NCI-H748 (cell line): ENCODE measurements around the gene TOB1.
"Not testable (repeated sequence)": the region's sequence is repeated elsewhere in the genome, so short reads cannot be mapped to it uniquely, and the experiment has no call there.

Experiments used
- DNase-seq: peaks from one replicate; lab custom pipeline; 2025; ENCODE audit not compliant: unreplicated experiment; lab: John Stamatoyannopoulos, UW

Gene TOB1

DNA sequence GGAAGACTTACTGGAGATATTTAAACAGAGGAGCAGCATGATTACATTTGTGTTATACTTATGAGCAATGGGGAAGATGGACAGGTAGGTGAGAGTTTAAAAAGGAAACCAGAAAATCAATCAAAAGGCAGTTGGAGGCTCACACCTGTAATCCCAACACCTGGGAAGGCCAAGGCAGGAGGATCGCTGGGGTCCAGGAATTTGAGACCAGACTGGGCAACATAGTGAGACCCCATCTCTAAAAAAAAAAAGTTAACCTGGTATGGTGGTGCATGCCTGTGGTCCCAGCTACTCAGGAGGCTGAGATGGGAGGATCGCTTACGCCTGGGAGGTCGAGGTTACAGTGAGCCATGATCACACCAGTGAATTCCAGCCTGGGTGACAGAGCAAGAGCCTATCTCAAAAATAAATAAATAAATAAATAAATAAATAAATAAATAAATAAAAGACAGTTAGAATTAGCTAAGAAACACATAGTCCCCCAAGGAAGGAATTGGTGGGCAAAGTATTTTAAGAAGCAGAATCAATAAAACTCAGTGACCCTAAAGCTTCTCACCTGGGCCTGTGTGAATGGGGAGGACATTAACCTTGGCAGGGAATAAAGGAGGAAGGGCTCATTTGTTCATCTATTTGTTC, 32.3 kb upstream of the TOB1 start:
- DNase-seq: no peak

- not testable (repeated sequence) for DNase-seq
These were observed 28.4 kb upstream of the TOB1 start for GRCh38 chr17:50894513-50894912.

DNA sequence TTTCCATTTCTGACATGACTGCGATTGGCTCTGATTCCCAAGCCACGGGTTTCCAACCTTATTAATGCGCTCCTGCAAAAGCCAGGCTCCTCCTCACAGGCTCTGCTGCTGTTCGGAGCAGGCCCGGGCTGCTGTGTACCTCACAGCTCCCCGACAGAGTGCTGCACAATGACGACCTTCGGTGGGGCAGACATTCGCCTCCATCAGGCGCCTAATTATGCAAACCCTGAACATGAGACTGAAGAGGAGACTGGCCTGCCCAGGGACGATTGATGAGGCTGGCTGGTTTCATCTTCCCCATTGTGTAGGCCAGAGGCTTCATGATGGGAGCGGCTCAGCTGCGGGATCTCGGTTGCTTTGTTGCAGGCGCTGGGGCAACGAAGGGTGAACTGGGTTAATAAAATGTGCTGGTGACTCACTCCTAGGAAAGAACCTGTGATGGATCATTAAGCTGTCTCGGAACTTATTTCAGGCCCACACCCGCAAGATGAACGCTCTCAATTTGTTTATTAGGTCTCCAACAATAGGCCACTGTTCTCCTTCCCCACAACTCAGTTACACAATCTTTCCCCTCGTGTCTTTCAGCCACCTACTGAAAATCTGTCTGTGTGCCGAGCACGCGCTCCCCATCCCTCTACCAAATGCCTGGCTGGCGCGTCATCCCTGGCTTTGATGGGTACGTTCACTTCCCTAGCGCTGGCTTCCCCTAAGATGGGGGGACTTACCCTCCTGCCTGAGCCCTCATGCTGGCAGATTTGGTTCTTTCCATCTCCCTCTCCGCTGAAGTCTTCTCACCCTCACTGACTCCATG, 27.2 kb upstream of the TOB1 start:
- DNase-seq: peak; percentile 18

DNA sequence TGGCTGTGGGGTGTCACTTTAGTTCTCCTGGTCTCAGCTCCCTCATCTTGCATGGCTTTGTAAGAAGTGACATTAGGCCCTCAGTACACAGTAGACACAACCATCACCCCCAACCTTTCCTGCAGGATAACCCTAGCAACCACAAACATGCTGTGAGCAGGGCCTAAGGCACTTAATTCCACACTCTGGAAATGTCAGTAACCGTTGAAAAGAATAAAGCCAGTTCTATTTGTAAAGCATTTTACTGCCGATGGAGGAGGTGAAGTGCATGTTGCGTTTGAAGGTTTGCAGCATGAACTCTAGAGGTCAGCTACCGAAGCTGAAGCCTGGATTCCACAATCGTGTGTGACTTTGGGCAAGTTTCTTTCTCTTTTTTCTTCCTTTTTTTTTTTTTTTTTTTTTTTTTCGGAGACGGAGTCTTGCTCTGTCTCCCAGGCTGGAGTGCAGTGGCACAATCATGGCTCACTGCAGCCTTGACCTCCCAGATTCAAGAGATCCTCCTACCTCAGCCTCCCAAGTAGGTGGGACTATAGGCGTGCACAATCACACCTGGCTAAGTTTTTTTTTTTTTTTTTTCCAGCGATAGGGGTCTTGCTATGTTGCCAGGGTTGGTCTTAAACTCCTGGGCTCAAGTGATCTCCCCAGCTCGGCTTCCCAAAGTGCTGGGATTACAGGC, 26.1 kb upstream of the TOB1 start:
- DNase-seq: no peak

GRCh38 chr17:50891577-50891989, 25.4 kb upstream of the TOB1 start:
- no peak for DNase-seq

GRCh38 chr17:50890675-50891516, 24.7 kb upstream of the TOB1 start:
- no peak for DNase-seq

DNA sequence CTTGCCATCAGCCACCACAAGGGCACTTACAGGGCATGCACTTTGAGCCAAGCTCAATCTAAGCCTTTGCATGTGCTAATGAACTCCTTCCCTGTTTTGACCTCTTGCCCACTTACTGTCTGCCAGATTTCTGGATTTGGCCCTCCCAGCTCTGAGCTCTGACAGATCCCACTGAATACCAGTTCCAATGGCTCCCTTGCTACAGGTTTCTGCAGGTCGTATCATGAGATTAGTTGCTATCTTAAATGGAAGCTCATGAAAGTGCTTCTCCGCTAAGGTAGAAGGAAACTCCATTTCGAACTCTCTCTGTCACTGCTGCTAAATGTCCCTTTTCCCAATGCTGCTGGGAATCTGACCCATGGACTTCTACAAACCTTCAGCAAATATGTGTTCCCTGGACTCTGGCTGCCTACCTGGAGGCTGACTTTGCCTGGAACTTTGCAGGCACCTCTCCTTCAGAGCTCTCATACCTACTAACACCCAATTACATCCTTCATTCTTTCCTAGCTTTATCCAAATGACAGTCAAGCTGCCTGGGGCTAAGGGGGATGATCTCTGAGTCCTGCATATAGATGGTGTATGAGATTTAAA, 23.5 kb upstream of the TOB1 start:
- no peak for DNase-seq

GRCh38 chr17:50887705-50888245, 21.6 kb upstream of the TOB1 start:
- DNase-seq: no peak

DNA sequence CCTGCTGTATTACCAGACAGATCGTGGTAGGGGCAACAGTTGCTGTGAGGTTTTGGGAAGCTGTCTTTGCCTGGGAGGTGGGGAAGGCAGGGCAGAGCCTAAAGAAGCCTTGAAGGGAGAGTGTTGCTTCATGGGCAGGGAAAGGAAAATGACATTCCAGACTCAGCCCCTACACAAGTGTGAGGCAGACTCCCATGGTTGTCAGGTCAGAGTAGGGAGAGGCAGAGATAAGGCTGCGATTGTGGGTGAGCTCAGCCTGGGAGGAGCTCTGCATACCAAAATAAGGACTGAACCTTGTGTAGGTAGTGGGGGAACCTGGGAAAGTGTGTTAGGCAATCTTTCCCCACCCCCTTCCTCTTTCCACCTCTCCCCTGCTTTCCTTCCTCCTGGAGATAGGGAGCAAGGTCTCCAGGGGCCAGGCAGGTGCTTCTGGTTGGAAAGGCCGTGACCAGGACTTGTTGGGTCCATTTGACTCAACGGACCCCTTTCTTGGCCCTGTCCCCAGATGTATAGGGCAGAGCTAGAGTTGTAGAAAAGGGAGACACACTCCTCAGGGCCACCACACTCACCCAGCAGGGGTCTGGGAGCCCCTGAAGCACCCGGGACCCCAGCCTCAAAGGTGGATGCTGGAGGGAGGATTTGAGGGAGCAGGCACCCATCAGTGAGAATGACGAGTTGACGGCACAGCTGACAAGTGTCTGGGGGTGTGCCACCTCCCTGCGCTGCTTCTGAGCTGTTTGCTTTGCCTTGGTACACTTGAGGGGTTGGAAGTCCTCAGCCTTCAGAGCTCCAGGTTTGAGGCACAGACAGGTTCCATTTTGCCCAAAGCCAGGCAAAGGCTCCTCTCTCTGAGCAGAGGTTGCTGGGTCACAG, 18.5 kb upstream of the TOB1 start:
- no peak for DNase-seq

DNA sequence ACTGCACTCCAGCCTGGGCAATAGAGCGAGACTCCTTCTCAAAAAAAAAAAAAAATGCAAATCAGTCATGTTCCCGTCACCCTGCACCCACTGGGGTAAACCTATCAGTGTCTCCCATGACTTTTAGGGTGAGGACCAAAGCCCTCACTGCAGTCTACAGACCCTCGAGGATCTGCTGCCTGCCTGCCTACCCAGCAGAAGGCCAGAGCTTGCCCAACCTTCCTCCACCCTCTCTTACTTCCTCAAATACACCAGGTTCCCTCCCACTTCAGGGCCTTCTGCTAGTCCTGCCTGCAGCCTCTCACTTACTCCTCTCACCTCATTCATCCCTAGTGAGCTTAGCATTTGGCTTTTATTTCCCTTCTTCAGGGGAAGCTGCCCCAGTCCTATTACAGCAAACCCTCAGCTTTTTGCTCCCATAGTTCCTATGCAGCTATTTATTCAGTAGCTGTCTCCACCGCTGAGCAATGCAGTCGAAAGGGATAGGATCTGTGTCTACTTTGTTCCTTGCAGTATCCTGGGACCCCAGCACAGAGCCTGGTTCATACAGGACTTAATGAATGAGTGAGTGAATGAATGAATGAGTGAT, 17.8 kb upstream of the TOB1 start:
- no peak for DNase-seq

DNA sequence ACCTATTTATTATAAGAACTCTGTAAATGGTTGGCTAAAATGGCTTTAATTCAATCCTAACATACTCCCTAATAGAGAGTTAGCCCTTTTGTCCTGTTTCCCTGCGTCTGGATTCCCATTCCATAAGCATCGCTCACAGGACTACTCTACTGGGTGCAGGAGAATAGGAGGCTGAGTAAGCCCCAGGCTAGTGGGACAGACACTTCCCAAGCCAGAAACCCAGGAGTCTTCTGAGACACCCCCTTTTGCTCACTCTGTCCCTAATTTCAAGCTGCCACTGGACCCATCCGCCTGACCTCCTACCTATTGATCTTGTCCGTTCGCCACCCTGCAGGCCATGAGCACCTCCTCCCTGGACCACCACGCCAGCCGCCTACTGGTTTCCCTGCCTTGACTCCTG, 16.7 kb upstream of the TOB1 start:
- DNase-seq: no peak

GRCh38 chr17:50881182-50881581, 15.0 kb upstream of the TOB1 start:
- DNase-seq: no peak

GRCh38 chr17:50879086-50879485, 12.9 kb upstream of the TOB1 start:
- no peak for DNase-seq

- DNase-seq: no peak
These were observed 11.7 kb upstream of the TOB1 start for GRCh38 chr17:50877838-50878237.

DNA sequence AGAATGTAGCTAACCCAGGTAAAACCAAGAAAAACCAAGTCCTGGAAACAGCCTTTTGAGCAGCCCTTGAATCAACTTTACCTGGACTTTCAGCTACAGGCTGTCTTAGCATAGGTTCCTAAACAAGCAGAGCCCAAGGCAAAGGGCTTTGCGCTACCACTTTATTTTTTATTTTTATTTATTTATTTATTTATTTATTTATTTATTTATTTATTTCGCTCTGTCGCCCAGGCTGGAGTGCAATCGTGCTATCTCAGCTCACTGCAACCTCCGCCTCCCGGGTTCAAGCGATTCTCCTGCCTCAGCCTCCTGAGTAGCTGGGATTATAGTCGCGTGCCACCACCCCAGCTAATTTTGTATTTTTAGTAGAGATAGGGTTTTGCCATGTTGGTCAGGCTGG, 10.9 kb upstream of the TOB1 start:
- DNase-seq: not testable (repeated sequence)

- no peak for DNase-seq
These were observed 8.9 kb upstream of the TOB1 start for GRCh38 chr17:50875074-50875473.

- DNase-seq: no peak
These were observed 6.7 kb upstream of the TOB1 start for GRCh38 chr17:50872710-50873424.

DNA sequence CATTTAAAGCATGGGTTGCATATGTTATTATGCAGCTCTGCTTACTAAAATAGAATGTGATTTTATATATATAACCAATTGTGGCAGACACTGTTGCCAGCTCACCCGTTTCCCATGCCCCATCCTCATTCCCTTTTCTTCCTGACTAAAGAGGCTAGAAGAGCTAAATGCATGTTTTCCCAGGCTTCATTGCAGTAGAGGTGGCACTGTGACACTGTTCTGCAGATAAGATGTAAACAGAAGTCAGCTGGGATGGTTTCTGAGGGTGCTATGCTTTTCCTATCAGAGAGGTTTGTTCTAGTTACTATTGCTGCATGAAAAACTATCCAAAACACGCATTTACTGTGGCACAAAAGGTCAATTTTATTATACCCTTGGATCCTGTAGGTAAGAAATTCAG, 5.7 kb upstream of the TOB1 start:
- no peak for DNase-seq

DNA sequence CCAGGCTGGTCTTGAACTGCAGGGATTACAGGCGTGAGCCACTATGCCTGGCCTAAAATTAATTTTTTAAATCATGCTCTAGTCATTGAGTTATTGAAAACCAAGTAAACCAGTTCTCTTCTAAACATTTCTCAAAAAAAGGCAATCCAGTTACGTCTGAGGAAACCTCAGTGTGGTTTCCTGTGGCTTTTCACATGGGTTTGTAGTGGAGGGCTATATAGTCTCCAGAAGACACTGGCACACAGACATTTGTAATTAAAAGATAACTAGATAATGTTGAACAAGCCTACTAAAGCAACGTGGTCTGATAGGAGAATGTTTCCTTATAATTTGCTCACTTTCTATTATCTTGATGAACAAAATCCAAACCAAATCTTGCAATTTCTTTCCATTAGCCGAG, 5.2 kb upstream of the TOB1 start:
- DNase-seq: no peak
